Epithelial cell of proximal tubule (primary cell): ENCODE data around the gene DNAJB6. TPM values are rescaled to one million over a fixed set of nuclear protein-coding genes. Genes with fewer than 3 reads are reported as not detected.

Source experiments
- DNase-seq: peaks from one replicate; pipeline ENCODE4 v3.0.0-alpha.2; 2011; ENCODE audit warnings: low read depth
- H3K4me3 ChIP-seq: 2 replicates; pipeline ENCODE4 v1.5.1; 2011; ENCODE audit warnings: low read depth, mild to moderate bottlenecking, low read length
- CTCF ChIP-seq: conservative IDR thresholded peaks from 2 replicates; pipeline ENCODE4 v1.5.1; 2012; ENCODE audit warnings: low read depth, mild to moderate bottlenecking, low read length
- total RNA-seq: library from RNA; depleted of rRNA; stranded (reverse); fragments of >200 nt; gene quantifications from 2 replicates; pipeline ENCODE4 v1.2.3, GENCODE V29; 2015

Gene DNAJB6
- total RNA-seq, 1 donor from 2014 or later: 108 TPM

- DNase-seq: no peak
- H3K4me3 ChIP-seq: no peak overlapping the region
- no peak for TF ChIP-seq CTCF
These were observed 125.6 kb downstream of the DNAJB6 start for GRCh38 chr7:157462419-157462771.

GRCh38 chr7:157462840-157463239, 126.0 kb downstream of the DNAJB6 start:
- DNase-seq: no peak
- no peak for TF ChIP-seq CTCF
- H3K4me3 ChIP-seq: no peak overlapping the region

GRCh38 chr7:157463245-157463644, 126.4 kb downstream of the DNAJB6 start:
- no peak for DNase-seq
- no peak overlapping the region for H3K4me3 ChIP-seq
- TF ChIP-seq CTCF: no peak

GRCh38 chr7:157464111-157464970, 127.5 kb downstream of the DNAJB6 start:
- no peak overlapping the region for H3K4me3 ChIP-seq
- TF ChIP-seq CTCF: no peak

GRCh38 chr7:157464971-157465886, 128.4 kb downstream of the DNAJB6 start:
- no peak overlapping the region for H3K4me3 ChIP-seq
- no peak for TF ChIP-seq CTCF
- no peak for DNase-seq

More at GRCh38 chr7:157464111-157464970, 127.5 kb downstream of the DNAJB6 start:
- no peak for DNase-seq

GRCh38 chr7:157465891-157466866, 129.4 kb downstream of the DNAJB6 start:
- H3K4me3 ChIP-seq: no peak overlapping the region
- DNase-seq: no peak
- TF ChIP-seq CTCF: no peak
